ENCODE data around the gene TTLL4. TPM values are rescaled to one million over a fixed set of nuclear protein-coding genes. Genes with fewer than 3 reads are reported as not detected.

TTLL4 gene
- total RNA-seq, 5 donors from 2014 or later (not counting 1 experiment from before 2014, with no cell fraction given) = 16.9 to 29.6 (median 24.4) TPM

DNA sequence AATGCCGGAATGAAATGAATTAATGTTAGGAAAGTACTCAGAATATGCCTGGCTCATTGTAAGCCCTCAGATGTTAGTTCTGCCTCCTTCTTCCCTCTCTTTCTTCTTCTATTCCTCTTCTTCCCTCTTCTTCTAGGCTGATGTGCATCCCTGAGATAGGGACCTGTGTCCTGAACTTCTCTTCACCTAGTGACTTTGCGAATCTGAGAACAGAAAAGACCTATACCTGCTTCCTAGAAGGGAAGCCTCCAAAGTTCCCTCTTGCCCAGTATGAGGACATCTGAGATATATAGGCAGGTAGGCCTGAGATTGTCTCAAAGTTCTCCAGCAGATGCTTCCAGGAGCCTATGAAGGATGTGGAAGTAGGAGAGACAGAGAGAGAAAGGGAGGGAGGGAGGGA, 63.2 kb downstream of the TTLL4 start:
- peaks cover 0 to 9% of the 10 kb centered on the region in 2 experiments for H3K27me3 ChIP-seq (replicated peaks in 1 of 2; ENCODE audit: control insufficient read depth in 2 of 2, extremely low read depth in 1 of 2, insufficient read depth in 2 of 2, low read length in 1 of 2)
- no peaks in the 10 kb centered on the region for H3K4me1 Mint-ChIP-seq
- H3K36me3 ChIP-seq (ENCODE audit: control insufficient read depth in 2 of 2, extremely low read depth in 1 of 2, insufficient read depth in 1 of 2, low read length in 1 of 2) = no peaks in the 10 kb centered on the region
- H3K9me3 ChIP-seq = no peaks in the 10 kb centered on the region
- WGBS (ENCODE audit: insufficient coverage) = no CpG with 5 or more reads among the region's 2 CpGs
- DNase-seq = no peak
- ChIA-PET POLR2A (no interaction called here), CTCF (no interaction called here)
- H3K36me3 Mint-ChIP-seq = peaks cover 53% of the 10 kb centered on the region
- H3K9me3 Mint-ChIP-seq = peaks cover 10 to 14% (median 10%) of the 10 kb centered on the region in 3 donors
- no peak overlapping the region for H3K4me3 Mint-ChIP-seq
- H3K27ac Mint-ChIP-seq = no peak overlapping the region
- peaks cover 7% of the 10 kb centered on the region in 2 donors for H3K27me3 Mint-ChIP-seq
- ATAC-seq (replicated peaks in 1 of 4) = no peak
- no peaks in the 10 kb centered on the region for H3K4me1 ChIP-seq (ENCODE audit: control insufficient read depth in 1 of 2, extremely low read depth in 1 of 2, insufficient read depth in 2 of 2, low read length in 2 of 2)
- H3K27ac ChIP-seq (ENCODE audit: low read length) = no peak overlapping the region
- no peak overlapping the region for H3K4me3 ChIP-seq (ENCODE audit: control insufficient read depth in 1 of 2, extremely low read depth in 1 of 2, low read length in 1 of 2)

DNA sequence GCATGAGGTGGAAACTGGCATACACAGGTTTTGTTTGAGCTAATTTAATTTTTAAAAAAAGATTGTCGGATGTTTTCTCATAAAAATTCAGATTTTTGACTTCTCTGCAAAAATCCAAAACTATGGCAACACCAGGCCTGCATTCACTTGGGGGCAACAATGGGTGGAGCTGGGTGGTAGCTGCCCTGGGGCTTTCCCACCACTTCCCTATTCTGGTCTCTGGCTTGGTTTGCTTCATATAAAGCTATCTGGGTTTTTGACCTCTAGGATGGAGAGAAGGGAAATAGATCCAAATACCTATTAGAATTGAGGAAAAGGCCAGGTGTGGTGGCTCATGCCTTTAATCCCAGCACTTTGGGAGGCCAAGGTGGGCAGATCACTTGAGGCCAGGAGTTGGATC, 65.9 kb downstream of the TTLL4 start:
- peaks cover 26 to 30% of the 10 kb centered on the region in 2 donors for H3K27me3 Mint-ChIP-seq
- Histone ChIP-seq H3K27ac (ENCODE audit: low read length) (no peak overlapping the region), H3K9me3 (no peaks in the 10 kb centered on the region), H3K4me3 (ENCODE audit: control insufficient read depth in 1 of 2, extremely low read depth in 1 of 2, low read length in 1 of 2) (no peak overlapping the region), H3K36me3 (ENCODE audit: control insufficient read depth in 2 of 2, extremely low read depth in 1 of 2, insufficient read depth in 1 of 2, low read length in 1 of 2) (no peaks in the 10 kb centered on the region), H3K4me1 (ENCODE audit: control insufficient read depth in 1 of 2, extremely low read depth in 1 of 2, insufficient read depth in 2 of 2, low read length in 2 of 2) (peaks cover 0 to 2% of the 10 kb centered on the region in 2 experiments), H3K27me3 (replicated peaks in 1 of 2; ENCODE audit: control insufficient read depth in 2 of 2, extremely low read depth in 1 of 2, insufficient read depth in 2 of 2, low read length in 1 of 2) (peaks cover 0 to 17% of the 10 kb centered on the region in 2 experiments)
- peaks cover 35% of the 10 kb centered on the region for H3K36me3 Mint-ChIP-seq
- ChIA-PET CTCF (no interaction called here), POLR2A (no interaction called here)
- no peak for DNase-seq
- H3K4me1 Mint-ChIP-seq = peaks cover 0 to 7% (median 7%) of the 10 kb centered on the region in 3 donors
- no peak overlapping the region for H3K4me3 Mint-ChIP-seq
- no peak overlapping the region for H3K27ac Mint-ChIP-seq
- ATAC-seq (replicated peaks in 1 of 4) = no peak
- WGBS (ENCODE audit: insufficient coverage) = no CpG with 5 or more reads among the region's 1 CpG
- peaks cover 10 to 14% (median 10%) of the 10 kb centered on the region in 3 donors for H3K9me3 Mint-ChIP-seq

DNA sequence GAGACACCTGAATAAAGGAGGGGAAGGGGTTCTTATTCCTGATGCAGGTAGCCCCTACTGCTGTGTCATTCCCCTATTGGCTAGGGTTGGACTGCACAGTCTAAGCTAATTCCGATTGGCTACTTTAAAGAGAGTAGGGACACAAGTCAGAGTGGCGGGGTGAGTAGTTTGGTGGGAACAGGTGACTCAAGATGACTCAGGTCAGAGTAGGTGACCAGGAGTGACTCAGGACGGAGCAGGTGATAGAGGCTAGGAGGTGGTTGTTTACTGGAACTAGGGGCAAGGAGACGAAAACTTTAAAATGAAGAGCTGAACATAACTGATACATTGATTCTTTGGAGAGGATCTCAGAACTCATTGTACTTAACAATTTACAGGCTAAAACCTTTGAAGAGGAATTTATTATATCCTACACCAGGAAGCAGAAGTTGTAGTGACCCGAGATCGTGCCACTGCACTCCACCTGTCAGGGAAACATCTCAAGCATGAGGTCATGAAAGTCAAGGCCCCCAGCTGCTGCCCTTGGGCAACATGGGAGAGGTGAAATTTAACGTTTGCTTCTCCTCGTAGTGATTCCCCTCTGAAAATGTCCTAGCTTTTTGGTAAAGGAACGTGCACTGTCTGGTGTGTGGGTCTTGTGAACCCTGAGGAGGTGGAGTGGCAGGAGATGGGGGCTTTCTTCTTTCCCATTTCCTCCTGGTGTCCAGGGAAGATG, 66.8 kb downstream of the TTLL4 start:
- Mint-ChIP-seq H3K27me3 (peaks cover 30 to 33% of the 10 kb centered on the region in 2 donors), H3K27ac (no peak overlapping the region), H3K36me3 (peaks cover 28% of the 10 kb centered on the region), H3K4me3 (no peak overlapping the region), H3K9me3 (peaks cover 10 to 14% (median 10%) of the 10 kb centered on the region in 3 donors), H3K4me1 (peaks cover 0 to 9% (median 8%) of the 10 kb centered on the region in 3 donors)
- no peak overlapping the region for H3K4me3 ChIP-seq (ENCODE audit: control insufficient read depth in 1 of 2, extremely low read depth in 1 of 2, low read length in 1 of 2)
- no peak overlapping the region for H3K27ac ChIP-seq (ENCODE audit: low read length)
- no peaks in the 10 kb centered on the region for H3K9me3 ChIP-seq
- H3K36me3 ChIP-seq (ENCODE audit: control insufficient read depth in 2 of 2, extremely low read depth in 1 of 2, insufficient read depth in 1 of 2, low read length in 1 of 2) = no peaks in the 10 kb centered on the region
- ChIA-PET POLR2A (no interaction called here), CTCF (no interaction called here)
- H3K4me1 ChIP-seq (ENCODE audit: control insufficient read depth in 1 of 2, extremely low read depth in 1 of 2, insufficient read depth in 2 of 2, low read length in 2 of 2) = peaks cover 0 to 9% of the 10 kb centered on the region in 2 experiments
- no peak for ATAC-seq (replicated peaks in 1 of 4)
- peaks cover 2 to 26% of the 10 kb centered on the region in 2 experiments for H3K27me3 ChIP-seq (replicated peaks in 1 of 2; ENCODE audit: control insufficient read depth in 2 of 2, extremely low read depth in 1 of 2, insufficient read depth in 2 of 2, low read length in 1 of 2)
- 95% methylated on average over 5 of the region's 9 CpGs for WGBS (ENCODE audit: insufficient coverage)
- no peak for DNase-seq

DNA sequence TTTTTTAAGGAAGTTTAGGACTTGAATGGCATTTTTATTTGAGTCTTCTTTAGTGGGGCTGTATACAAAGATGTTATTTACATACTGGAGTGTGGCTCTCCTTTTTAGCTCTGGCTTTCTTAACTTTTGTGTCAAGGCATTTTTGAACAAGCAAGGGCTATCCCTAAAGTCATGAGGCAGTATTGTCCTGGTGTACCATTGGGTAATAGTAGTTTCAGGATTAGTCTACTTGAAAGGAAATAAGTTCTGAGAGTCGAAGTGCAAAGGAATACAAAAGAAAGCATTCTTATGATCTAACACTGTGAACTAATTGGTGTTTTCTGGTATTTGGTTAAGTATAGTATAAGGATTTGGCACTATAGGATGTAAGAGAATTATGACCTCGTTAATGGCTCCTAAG, 69.4 kb downstream of the TTLL4 start:
- Histone ChIP-seq H3K27me3 (replicated peaks in 1 of 2; ENCODE audit: control insufficient read depth in 2 of 2, extremely low read depth in 1 of 2, insufficient read depth in 2 of 2, low read length in 1 of 2) (peaks cover 11 to 37% of the 10 kb centered on the region in 2 experiments), H3K36me3 (ENCODE audit: control insufficient read depth in 2 of 2, extremely low read depth in 1 of 2, insufficient read depth in 1 of 2, low read length in 1 of 2) (no peaks in the 10 kb centered on the region), H3K9me3 (no peaks in the 10 kb centered on the region), H3K27ac (ENCODE audit: low read length) (no peak overlapping the region), H3K4me3 (ENCODE audit: control insufficient read depth in 1 of 2, extremely low read depth in 1 of 2, low read length in 1 of 2) (no peak overlapping the region), H3K4me1 (ENCODE audit: control insufficient read depth in 1 of 2, extremely low read depth in 1 of 2, insufficient read depth in 2 of 2, low read length in 2 of 2) (peaks cover 0 to 9% of the 10 kb centered on the region in 2 experiments)
- H3K4me1 Mint-ChIP-seq = peaks cover 0 to 10% (median 8%) of the 10 kb centered on the region in 3 donors
- POLR2A ChIA-PET = no interaction called here
- H3K27me3 Mint-ChIP-seq = peaks cover 46 to 52% of the 10 kb centered on the region in 2 donors
- H3K36me3 Mint-ChIP-seq = peaks cover 14% of the 10 kb centered on the region
- WGBS (ENCODE audit: insufficient coverage) = no CpG with 5 or more reads among the region's 2 CpGs
- H3K4me3 Mint-ChIP-seq = no peak overlapping the region
- no peak for ATAC-seq (replicated peaks in 1 of 4)
- H3K27ac Mint-ChIP-seq = peak overlapping the region in 1 of 2 donors; percentile 1
- CTCF ChIA-PET = interaction anchor here in 1 of 2 donors (0.8 kb wide), 1 partner anchor 8 kb away, joined by 4 read pairs; no protein-coding TSS in a partner anchor
- peaks cover 10 to 14% (median 10%) of the 10 kb centered on the region in 3 donors for H3K9me3 Mint-ChIP-seq
- no peak for DNase-seq

DNA sequence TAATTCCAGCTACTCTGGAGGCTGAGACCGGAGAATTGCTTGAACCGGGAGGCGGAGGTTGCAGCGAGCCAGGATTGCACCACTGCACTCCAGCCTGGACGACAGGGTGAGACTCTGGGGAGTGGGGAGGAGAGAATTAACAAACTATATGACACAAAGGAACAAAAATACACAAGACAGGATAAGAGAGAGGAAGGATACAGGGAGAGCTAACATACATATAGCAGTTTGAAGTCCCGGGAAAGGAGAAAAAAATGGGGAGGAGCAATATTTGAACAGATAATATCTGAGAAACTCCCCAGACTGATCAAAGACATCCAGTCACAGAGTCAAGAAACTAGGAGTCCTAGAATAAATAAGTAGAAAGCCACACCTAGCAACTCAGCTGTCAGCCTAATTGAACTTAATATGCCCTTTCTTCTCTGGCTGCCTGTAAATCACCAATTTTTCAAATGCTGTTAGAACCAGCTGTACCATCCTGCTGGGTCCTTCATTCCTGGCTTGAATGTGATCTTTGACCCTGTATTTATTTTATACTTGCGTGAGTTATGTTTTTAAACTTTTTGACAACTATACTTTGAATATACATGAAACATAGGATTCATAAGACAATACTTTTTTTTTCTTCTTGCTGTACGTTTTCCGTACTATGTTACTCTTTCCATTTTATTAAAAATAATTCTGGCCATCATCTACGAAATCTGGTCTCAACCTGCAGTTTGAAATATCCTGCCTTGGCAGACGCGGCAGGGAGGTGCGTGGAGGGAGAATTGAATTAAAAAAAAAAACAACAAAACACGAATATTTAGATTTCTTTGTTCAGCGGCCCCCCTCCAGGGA, 70.4 kb downstream of the TTLL4 start:
- Mint-ChIP-seq H3K27ac (no peak overlapping the region), H3K4me3 (peak overlapping the region in 2 of 3 donors; percentile 2 to 27), H3K9me3 (peaks cover 8 to 12% (median 9%) of the 10 kb centered on the region in 3 donors), H3K36me3 (peaks cover 12% of the 10 kb centered on the region), H3K27me3 (peaks cover 53 to 55% of the 10 kb centered on the region in 2 donors), H3K4me1 (peaks cover 0 to 10% (median 8%) of the 10 kb centered on the region in 3 donors)
- WGBS (ENCODE audit: insufficient coverage) = 14% methylated on average over 1 of the region's 15 CpGs
- H3K4me1 ChIP-seq (ENCODE audit: control insufficient read depth in 1 of 2, extremely low read depth in 1 of 2, insufficient read depth in 2 of 2, low read length in 2 of 2) = peaks cover 0 to 9% of the 10 kb centered on the region in 2 experiments
- POLR2A ChIA-PET = no interaction called here
- H3K9me3 ChIP-seq = no peaks in the 10 kb centered on the region
- no peak for ATAC-seq (replicated peaks in 1 of 4)
- H3K27me3 ChIP-seq (replicated peaks in 1 of 2; ENCODE audit: control insufficient read depth in 2 of 2, extremely low read depth in 1 of 2, insufficient read depth in 2 of 2, low read length in 1 of 2) = peaks cover 11 to 39% of the 10 kb centered on the region in 2 experiments
- H3K4me3 ChIP-seq (ENCODE audit: control insufficient read depth in 1 of 2, extremely low read depth in 1 of 2, low read length in 1 of 2) = no peak overlapping the region
- CTCF ChIA-PET = interaction anchor here in 1 of 2 donors (0.5 kb wide), 1 partner anchor 226 kb away, joined by 3 read pairs; no protein-coding TSS in a partner anchor
- no peak for DNase-seq
- no peaks in the 10 kb centered on the region for H3K36me3 ChIP-seq (ENCODE audit: control insufficient read depth in 2 of 2, extremely low read depth in 1 of 2, insufficient read depth in 1 of 2, low read length in 1 of 2)
- no peak overlapping the region for H3K27ac ChIP-seq (ENCODE audit: low read length)
